ENCODE data around the gene OBP2B.
"Not testable (repeated sequence)": the region's sequence is repeated elsewhere in the genome, so short reads cannot be mapped to it uniquely, and the experiment has no call there.

OBP2B gene

GRCh38 chr9:133200631-133201030 is 8.4 kb downstream of the OBP2B start:
- DNase-seq: no peak

GRCh38 chr9:133199648-133200321 is 9.3 kb downstream of the OBP2B start:
- DNase-seq: peak; percentile 54

GRCh38 chr9:133195029-133195428 is 14.0 kb downstream of the OBP2B start:
- DNase-seq: no peak

GRCh38 chr9:133194597-133194996 is 14.5 kb downstream of the OBP2B start:
- no peak for DNase-seq

- no peak for DNase-seq
Observed at GRCh38 chr9:133191989-133192388, 17.1 kb downstream of the OBP2B start.

- DNase-seq: no peak
Observed at GRCh38 chr9:133189826-133190225, 19.2 kb downstream of the OBP2B start.

- no peak for DNase-seq
Observed at GRCh38 chr9:133188843-133189180, 20.2 kb downstream of the OBP2B start.

GRCh38 chr9:133188006-133188842 is 20.8 kb downstream of the OBP2B start:
- no peak for DNase-seq

- DNase-seq: no peak
Observed at GRCh38 chr9:133187561-133188005, 21.5 kb downstream of the OBP2B start.

GRCh38 chr9:133186736-133187135 is 22.3 kb downstream of the OBP2B start:
- DNase-seq: no peak

GRCh38 chr9:133184971-133185370 is 24.1 kb downstream of the OBP2B start:
- DNase-seq: no peak

GRCh38 chr9:133182151-133182550 is 26.9 kb downstream of the OBP2B start:
- no peak for DNase-seq

GRCh38 chr9:133181561-133181960 is 27.5 kb downstream of the OBP2B start:
- no peak for DNase-seq

GRCh38 chr9:133180953-133181352 is 28.1 kb downstream of the OBP2B start:
- no peak for DNase-seq

- DNase-seq: no peak
Observed at GRCh38 chr9:133173056-133173455, 36.0 kb downstream of the OBP2B start.

GRCh38 chr9:133171161-133171961 is 37.7 kb downstream of the OBP2B start:
- no peak for DNase-seq

GRCh38 chr9:133170716-133171115 is 38.3 kb downstream of the OBP2B start:
- no peak for DNase-seq

GRCh38 chr9:133169687-133170086 is 39.4 kb downstream of the OBP2B start:
- not testable (repeated sequence) for DNase-seq

- DNase-seq: no peak
Observed at GRCh38 chr9:133169102-133169501, 39.9 kb downstream of the OBP2B start.

- DNase-seq: no peak
Observed at GRCh38 chr9:133168432-133168831, 40.6 kb downstream of the OBP2B start.

GRCh38 chr9:133167769-133168168 is 41.3 kb downstream of the OBP2B start:
- no peak for DNase-seq

- no peak for DNase-seq
Observed at GRCh38 chr9:133167096-133167730, 41.8 kb downstream of the OBP2B start.

- DNase-seq: no peak
Observed at GRCh38 chr9:133166392-133166791, 42.7 kb downstream of the OBP2B start.

Data from activated CD8-positive, alpha-beta memory T cell treated with anti-CD3 and anti-CD28 coated beads, Interleukin-2, amount 50 U/mL, for 4 hours (primary cell).